H1 (cell line): Measurements from ENCODE around the gene ESPNL.

ENCODE experiments used
- NRF1 ChIP-seq: IDR thresholded peaks from 2 replicates; pipeline ENCODE4 v1.6.1; 2011; ENCODE audit warnings: mild to moderate bottlenecking, low read depth, low read length, improper control_type of control experiment
- RAD21 ChIP-seq, 2 experiments: IDR thresholded peaks in 1 of 2; conservative IDR thresholded peaks in 1 of 2; 2 replicates each; pipeline ENCODE4 v1.6.1; 2011; ENCODE audit warnings: low read depth in 2 of 2, low read length in 2 of 2, improper control_type of control experiment in 1 of 2, inconsistent platforms in 1 of 2, mild to moderate bottlenecking in 1 of 2, moderate library complexity in 1 of 2
- RXRA ChIP-seq: IDR thresholded peaks from 2 replicates; pipeline ENCODE4 v1.6.1; 2011; ENCODE audit warnings: low read depth, mild to moderate bottlenecking, low read length, moderate library complexity; ENCODE audit not compliant: insufficient read depth

- TF ChIP-seq RAD21 (IDR thresholded peaks at IDR 0.05 in 1 of 2, conservative IDR thresholded peaks at IDR 0.05 in 1 of 2; ENCODE audit: low read depth in 2 of 2, low read length in 2 of 2) (no peak), RXRA (no peak), NRF1 (no peak)
Observed at GRCh38 chr2:238132463-238133450, 32.6 kb downstream of the ESPNL start.
